AG04449 (cell line): ENCODE results near the gene LGALS3.

Experiments
- CTCF ChIA-PET: fragments of 350-600 bp; formaldehyde crosslinking; extraction: SDS; loops from one replicate; lab custom pipeline; 2021; ENCODE audit warnings: antibody characterized with exemption; lab: Yijun Ruan, JAX
- POLR2A ChIA-PET: fragments of 400-600, 350-600 bp; formaldehyde crosslinking; extraction: SDS; loops from one replicate; lab custom pipeline; 2020; ENCODE audit warnings: antibody characterized with exemption, inconsistent platforms; lab: Yijun Ruan, JAX
- DNase-seq: peaks from one replicate; pipeline ENCODE4 v3.0.0-alpha.2; 2010; ENCODE audit warnings: low read depth, low spot score
- H3K4me3 ChIP-seq: 2 replicates; pipeline ENCODE4 v1.5.1; 2011; ENCODE audit warnings: low read depth, mild to moderate bottlenecking, control low read depth, low read length
- TF ChIP-seq, protein P1 (sequence below): IDR thresholded peaks from one replicate; pipeline ENCODE4 v1.5.1; 2011; ENCODE audit warnings: mild to moderate bottlenecking, moderate library complexity, low read length, control low read depth, inconsistent platforms; ENCODE audit not compliant: insufficient read depth; ENCODE audit errors: missing control alignments

Gene LGALS3

DNA sequence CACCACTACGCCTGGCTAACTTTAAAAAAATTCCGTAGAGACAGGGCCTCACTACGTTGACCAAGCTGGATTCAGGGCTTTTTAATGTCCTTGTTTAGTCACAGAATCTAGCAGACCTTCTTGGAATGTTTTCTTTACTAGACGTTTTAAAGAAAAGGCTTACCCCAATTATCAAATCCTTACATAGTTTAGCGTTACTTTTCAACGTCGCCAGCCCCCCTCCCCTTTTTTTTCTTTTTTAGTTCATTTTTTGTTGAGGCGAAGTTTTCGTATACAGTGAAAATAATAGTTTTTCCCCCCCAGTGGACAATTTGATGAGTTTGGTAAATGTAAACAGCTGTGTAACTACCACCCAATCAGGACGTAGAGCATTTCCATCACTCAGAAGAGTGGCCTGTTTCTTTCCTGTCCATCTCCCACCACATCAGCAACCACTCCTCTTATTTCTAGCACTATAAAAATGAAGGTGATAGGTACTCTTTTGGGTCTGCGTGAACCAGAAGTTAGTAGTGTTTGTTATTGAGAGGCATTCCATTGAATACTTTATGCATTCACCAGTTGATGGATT is 63.1 kb downstream of the LGALS3 start:
- TF ChIP-seq, protein P1, sequence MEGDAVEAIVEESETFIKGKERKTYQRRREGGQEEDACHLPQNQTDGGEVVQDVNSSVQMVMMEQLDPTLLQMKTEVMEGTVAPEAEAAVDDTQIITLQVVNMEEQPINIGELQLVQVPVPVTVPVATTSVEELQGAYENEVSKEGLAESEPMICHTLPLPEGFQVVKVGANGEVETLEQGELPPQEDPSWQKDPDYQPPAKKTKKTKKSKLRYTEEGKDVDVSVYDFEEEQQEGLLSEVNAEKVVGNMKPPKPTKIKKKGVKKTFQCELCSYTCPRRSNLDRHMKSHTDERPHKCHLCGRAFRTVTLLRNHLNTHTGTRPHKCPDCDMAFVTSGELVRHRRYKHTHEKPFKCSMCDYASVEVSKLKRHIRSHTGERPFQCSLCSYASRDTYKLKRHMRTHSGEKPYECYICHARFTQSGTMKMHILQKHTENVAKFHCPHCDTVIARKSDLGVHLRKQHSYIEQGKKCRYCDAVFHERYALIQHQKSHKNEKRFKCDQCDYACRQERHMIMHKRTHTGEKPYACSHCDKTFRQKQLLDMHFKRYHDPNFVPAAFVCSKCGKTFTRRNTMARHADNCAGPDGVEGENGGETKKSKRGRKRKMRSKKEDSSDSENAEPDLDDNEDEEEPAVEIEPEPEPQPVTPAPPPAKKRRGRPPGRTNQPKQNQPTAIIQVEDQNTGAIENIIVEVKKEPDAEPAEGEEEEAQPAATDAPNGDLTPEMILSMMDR: no peak
- ChIA-PET CTCF (interaction anchor here (0.6 to 1.7 kb wide), 4 partner anchors 11 to 103 kb away, joined by 3 to 5 read pairs (median 4); partner anchors contain the start of gene FBXO34), POLR2A (interaction anchor here (0.8 kb wide), 1 partner anchor 141 kb away, joined by 3 read pairs; the partner anchor contains the start of gene MAPK1IP1L)
- DNase-seq: no peak
- H3K4me3 ChIP-seq: peak overlapping the region; percentile 93

DNA sequence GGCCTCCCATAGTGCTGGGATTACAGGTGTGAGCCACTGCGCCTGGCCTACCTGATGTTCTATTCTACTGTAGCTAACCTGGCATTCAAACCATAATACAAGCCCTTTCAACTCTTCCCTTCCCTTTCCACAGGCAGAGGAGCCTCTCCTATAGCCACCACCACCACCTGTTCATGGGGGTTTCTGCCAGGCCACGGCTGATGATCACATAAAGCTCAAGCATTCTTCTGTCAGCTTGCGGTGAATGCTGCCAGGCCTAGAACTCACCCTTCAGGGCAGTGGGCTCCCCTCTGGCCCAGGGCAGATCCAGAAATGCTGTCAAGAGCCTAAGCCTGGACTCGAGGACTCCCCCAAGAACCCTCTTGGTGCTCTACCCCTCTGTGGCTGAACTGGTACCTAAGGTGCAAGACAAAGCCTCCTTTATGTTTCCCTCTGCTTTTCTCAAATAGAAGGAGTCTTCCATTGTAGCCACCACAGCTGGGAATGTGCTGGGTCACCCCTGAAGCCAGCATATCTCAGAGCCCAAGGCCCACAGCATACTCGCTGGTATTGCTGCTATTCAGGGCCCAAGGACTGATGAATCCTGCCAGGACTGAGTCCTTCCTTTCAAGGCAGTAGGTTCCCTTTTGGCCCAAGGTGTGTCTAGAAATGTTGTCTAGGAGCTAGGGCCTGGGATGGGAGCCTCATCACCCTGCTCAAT is 65.8 kb downstream of the LGALS3 start:
- POLR2A ChIA-PET: no interaction called here
- no peak overlapping the region for H3K4me3 ChIP-seq
- CTCF ChIA-PET: interaction anchor here (1.1 kb wide), 2 partner anchors 17 to 1374 kb away, joined by 3 read pairs; no protein-coding TSS in a partner anchor
- TF ChIP-seq, protein P1: no peak
- DNase-seq: no peak
